ENCODE results near the gene THOP1.

The THOP1 gene

DNA sequence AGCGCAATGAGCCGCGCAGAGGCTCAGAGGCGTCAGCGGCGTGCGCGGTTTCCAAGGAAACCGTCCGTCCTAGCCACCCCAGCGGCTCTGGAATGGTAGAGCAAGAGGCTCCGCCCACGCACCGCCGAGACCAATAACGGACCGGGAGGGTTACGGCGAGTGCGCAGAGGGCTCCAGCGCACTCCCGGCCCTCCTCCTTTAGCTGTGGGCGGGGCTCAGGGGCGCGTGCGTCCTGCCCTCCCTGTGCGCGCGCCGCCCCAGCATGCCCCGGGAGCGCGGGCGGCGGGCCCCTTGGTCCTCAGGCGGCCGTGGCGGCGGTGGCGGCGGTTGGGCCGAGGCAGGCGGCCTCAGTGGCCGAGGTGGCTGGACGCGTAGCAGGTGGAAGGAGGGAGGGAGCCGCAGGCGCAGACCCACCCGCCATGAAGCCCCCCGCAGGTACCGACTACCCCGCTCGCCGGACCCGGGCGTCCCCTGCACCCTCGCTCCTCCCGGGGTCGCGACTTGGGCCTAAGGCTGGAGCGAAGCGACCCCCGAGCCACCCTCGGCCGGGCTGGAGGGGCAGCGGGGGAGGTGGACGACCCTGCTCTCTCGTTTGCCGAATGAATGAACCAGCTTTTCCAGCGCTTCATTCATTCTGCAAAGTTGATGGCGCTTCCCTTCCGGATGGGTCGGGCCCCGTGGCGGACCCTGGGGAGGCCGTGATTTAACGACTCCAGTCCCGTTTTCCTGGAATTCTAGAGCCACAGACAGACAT is at the start of gene THOP1:
TSS of gene THOP1 (plus strand) at position 260 of the 754 bp plus-strand sequence. CDS start at position 420, 160 bp downstream.
- DNase-seq, result peak; percentile 73 to 96 (median 93)

- no peak for DNase-seq
Measured at GRCh38 chr19:2736550-2737190, 48.6 kb upstream of the THOP1 start.

DNA sequence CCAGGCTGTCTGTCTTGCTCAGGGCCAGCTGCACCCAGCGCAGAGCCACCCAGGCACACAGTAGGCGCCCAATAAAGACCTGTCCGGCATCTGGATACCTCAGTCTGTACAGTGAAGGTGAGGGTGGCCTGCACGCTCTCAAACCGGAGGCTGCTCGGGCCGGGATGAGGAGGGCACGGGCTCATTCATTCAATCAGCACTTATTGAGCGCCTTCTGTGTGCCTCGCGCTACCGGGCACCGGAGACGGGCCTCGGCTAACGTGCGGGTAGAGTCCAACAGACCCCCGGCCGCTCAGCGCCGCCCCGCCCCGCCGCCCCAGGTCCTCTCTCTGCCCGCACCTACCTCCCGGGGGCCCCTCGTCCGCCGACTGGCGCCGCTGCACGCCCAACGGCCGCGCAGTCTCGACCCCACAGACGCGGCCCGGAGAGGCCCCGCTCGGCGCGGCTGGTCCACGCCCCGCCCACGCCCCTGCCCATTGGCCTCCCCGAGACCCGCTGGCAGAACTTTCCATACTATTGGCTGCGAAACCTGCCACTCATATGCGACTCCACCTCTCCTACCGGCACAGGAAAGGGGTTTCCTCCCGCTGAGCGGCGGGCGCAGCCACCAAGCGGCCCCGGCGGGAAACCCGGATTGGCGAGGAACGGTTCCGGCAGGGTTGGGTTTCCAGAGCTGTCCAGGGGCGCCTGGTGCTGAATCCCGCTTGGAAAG is 45.5 kb upstream of the THOP1 start, which contains the start of gene SLC39A3:
TSS of gene SLC39A3 (minus strand) at position 416 of the 712 bp plus-strand sequence. CDS start 2,760 bp downstream, outside the sequence.
- peak; percentile 40 to 96 (median 95) for DNase-seq

DNA sequence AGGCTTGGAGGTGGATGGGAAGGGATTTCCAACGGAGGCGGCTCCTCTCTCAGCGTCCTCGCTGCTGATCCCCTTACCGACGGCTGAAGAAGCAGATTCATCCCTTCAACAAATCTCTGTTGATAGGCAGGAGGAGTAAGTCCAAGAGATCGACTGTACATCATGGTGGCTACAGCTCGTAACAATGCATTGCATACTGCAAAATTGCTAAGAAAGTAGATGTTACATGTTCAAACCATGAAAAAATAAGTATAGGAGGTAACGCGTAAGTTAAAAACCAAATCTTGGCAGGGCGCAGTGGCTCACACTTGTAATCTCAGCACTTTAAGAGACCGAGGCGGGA is 45.0 kb upstream of the THOP1 start:
- DNase-seq, result no peak

GRCh38 chr19:2743099-2743498 is 42.2 kb upstream of the THOP1 start:
- no peak for DNase-seq

GRCh38 chr19:2744113-2744512 is 41.2 kb upstream of the THOP1 start:
- no peak for DNase-seq

GRCh38 chr19:2747349-2747748 is 38.0 kb upstream of the THOP1 start:
- DNase-seq, result no peak

- DNase-seq, result no peak
Measured at GRCh38 chr19:2750808-2751437, 34.4 kb upstream of the THOP1 start.

GRCh38 chr19:2751438-2751830 is 33.9 kb upstream of the THOP1 start:
- no peak for DNase-seq

GRCh38 chr19:2754659-2755447 is 30.4 kb upstream of the THOP1 start:
- no peak for DNase-seq

- DNase-seq, result no peak
Measured at GRCh38 chr19:2755448-2755705, 29.9 kb upstream of the THOP1 start.

- no peak for DNase-seq
Measured at GRCh38 chr19:2755811-2756210, 29.5 kb upstream of the THOP1 start.

DNA sequence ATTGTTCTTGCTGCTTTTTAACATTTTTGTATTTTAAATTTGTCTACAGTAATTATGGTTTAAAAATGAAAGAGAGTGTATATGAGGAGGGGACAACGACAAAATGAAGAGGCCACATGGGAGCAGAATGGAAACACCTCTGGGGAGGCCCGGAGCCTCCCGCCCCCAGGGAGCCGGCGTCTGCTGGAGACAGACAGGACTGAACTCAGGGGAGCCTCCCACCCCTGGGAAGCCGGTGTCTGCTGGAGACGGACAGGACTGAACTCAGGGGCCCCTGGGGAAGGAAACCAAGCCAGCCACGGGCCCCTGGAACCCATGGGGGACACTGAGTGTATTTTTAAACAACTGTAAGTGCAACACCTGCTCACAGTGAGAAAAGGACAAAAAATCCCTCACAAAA is 28.8 kb upstream of the THOP1 start:
- DNase-seq, result no peak

DNA sequence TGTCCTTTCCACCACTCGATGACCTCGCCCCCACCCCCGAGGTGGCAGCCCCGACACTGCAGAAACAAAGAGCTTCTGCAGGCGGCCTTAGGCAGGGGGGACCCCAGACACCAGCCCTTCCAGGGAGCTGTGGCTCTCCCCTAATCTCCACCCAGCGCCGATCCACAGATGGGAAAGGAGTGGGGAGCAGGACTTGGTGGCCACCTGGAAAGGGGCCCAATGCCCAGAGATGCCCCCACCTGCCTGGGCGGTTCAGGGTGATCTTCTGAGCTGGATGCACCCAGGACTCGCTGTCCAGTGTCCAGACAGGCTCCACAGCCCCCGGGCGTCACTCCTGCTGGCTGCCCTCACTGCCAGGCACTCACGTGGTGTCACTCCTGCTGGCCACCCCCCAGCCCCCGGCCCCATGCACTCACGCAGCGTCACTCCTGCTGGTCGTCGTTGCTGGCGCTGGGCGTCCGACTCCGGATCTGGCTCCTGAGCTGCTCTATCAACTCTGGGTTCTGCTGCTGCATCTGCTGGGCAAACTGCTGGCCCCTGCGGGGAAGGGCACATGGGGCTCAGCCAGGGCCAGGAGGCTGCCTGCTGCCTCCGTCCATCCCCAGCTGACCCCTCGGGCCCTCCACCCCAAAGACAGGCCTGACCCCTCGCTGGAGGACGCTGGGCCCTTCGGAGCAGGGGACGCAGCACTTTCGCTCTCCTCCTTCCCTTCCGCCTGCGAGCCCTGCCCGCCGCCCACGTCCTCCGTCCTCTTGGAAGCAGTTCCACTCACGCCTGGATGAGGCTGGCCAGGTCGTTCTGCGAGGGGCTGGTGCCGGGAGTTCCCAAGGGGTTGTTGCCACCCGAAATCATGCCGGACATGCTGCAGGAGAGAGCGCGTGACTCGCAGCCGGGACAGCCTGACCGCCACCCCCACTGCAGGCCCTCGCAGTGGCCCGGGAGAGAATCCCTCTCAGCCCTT is 28.1 kb upstream of the THOP1 start:
- DNase-seq, result no peak

DNA sequence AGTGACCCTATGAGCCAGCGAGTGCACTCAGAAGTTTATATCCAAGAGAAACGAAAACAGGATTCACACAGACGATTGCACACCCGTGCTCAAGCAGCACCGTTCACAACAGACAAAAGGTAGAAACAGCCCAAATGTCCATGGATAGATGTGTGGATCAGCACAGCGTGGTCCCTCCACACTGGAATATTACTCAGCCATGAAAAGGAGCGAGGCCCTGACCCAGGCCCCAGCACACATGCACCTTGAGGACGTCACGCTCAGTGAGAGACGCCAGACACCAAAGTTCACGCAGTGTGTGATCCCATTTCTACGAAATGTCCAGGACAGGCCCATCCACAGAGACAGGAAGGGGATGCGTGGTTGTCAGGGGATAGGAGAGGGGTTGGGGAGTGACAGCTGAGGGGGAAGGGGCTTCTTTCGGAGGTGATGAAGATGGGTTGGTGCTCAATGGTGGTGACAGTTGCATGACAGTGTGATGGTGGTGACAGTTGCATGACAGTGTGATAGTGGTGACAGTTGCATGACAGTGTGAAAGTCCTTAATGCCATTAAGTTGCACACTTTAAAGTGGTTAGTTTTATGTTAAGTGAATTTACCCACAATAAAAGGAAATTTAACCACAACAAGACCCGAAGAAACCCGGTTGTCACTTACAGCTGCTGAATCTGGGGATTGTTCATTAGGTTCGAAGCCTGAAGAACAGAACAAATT is 26.5 kb upstream of the THOP1 start:
- no peak for DNase-seq

DNA sequence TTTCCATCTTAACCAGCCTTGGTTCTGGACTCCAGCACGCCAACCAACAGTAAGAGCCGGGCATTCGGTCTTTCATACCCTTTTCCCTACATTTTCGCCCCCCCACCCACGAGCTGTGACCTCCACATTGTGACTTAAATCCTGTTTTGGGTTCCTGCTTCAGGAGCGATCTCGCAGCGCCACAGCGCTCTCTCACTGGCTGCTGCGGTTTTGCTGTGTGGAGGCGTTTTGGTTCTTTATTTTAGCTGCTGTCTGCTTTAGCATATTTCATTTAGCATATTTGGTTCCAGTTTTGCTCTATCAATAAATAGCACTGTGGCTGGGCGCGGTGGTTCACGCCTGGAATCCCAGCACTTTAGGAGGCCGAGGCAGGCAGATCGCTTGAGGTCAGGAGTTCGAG is 25.9 kb upstream of the THOP1 start:
- no peak for DNase-seq

- DNase-seq, result no peak
Measured at GRCh38 chr19:2759965-2760364, 25.3 kb upstream of the THOP1 start.

DNA sequence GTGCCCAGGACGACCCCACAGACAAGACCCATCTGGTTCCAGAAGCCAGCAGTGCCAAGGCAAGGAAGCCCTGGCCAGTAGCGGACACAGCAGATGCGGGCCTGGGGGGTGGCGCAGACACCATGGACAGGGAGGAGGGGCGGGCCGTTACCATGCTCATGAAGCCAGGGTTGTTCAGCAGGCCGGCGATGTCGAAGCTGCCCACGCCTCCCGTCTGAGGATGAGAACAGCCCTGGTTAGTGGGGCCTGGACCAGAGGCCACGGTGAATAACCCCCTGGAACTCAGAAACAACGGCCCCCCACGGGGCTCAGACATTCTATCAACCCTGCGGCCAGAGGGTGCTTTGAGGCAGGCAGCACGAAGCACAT is 24.0 kb upstream of the THOP1 start:
- DNase-seq, result no peak

- no peak for DNase-seq
Measured at GRCh38 chr19:2761876-2762782, 23.2 kb upstream of the THOP1 start.

All from C1 segment of cervical spinal cord (tissue), 14 donors.